GM04504 (cell line): ENCODE results near the gene GARIN6.
"Not testable (repeated sequence)": the region's sequence is repeated elsewhere in the genome, so short reads cannot be mapped to it uniquely, and the experiment has no call there.

Experiments
- DNase-seq: peaks from one replicate; pipeline ENCODE4 v3.0.0-alpha.2; 2012; ENCODE audit warnings: low read depth

The GARIN6 gene

GRCh38 chr12:99647453-99647852 is at the start of gene GARIN6:
Gene GARIN6, plus strand, starts transcription at chr12:99647753. Its CDS starts 422 bp downstream, at chr12:99648175.
- DNase-seq: no peak

GRCh38 chr12:99598785-99599184 is 48.8 kb upstream of the GARIN6 start:
- no peak for DNase-seq

DNA sequence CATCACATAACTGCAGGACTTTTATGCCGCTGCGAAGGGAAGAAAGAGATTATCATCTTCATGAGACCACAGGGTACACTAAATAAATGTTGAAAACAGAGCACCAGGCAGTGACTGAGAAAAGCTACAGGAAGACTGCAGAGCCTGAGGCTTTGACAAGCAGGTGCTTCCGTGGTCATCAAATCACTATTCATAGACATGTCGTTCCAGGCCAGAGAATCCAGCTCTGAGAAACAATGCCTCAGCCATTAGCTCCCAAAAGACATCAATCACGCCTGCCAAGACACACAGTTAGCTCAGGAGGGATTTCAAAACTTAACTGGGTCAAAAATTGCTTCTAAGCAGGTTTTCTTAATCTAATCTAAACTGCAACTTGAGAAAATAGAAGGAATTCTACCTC is 47.2 kb upstream of the GARIN6 start:
- no peak for DNase-seq

- DNase-seq: no peak
Observed at GRCh38 chr12:99609455-99610181, 37.9 kb upstream of the GARIN6 start.

- DNase-seq: no peak
Observed at GRCh38 chr12:99611117-99611516, 36.4 kb upstream of the GARIN6 start.

DNA sequence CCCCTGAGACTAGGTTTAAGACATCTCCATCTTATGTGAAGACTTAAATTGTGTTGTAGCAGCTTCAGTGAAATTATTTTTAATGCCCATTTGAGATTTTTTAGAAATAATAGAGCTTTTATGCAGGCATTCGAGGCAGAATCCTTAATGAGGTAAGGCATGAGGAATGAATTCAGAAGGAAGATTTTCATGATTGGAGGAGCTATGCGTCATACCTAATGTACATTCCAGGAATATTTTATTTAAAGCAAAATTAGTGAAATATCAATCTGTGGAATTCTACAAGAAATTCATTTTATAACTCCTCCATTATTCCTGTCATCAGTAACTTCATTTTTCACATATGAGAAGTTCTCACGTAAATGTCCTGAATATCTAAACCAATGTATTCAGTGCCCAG is 36.0 kb upstream of the GARIN6 start:
- DNase-seq: no peak

- no peak for DNase-seq
Observed at GRCh38 chr12:99618657-99619056, 28.9 kb upstream of the GARIN6 start.

DNA sequence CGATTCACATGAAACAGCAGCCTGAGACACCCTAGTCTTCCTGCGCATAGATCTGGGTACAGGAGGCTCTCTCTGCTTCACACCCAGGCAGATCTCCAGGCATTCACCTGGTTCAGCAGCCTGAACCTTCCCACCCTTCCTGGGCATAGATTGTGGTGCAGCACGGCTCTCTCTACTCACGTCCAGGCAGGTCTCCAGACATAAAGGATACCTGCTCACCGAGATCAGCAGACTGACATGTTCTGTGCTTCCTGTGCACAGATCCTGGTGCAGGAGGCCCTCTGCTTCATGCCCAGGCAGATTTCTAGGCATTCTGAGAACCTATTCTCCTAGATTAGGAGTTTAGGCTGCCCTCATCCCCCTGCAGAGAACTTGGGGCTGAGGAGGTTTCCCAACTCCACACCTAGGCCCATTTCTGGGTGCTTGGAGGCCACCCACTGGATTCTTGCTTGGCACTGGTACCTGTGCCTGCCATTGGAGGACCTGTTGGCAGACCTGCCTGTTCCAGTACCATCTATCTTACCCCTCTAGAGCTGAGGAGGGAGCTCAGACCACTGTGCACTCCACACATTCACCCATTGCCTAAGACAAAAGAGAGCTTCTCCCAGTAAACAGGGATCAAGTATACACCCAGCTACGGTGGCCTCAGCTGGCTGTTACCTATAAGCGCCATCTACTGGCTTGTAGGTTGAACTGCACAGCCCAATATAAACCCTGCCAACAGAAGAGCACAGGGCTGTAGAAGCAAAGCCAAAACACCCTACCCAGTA is 28.0 kb upstream of the GARIN6 start:
- peak; percentile 24 for DNase-seq

GRCh38 chr12:99620159-99620479 is 27.4 kb upstream of the GARIN6 start:
- DNase-seq: no peak

GRCh38 chr12:99624591-99624990 is 23.0 kb upstream of the GARIN6 start:
- DNase-seq: not testable (repeated sequence)

DNA sequence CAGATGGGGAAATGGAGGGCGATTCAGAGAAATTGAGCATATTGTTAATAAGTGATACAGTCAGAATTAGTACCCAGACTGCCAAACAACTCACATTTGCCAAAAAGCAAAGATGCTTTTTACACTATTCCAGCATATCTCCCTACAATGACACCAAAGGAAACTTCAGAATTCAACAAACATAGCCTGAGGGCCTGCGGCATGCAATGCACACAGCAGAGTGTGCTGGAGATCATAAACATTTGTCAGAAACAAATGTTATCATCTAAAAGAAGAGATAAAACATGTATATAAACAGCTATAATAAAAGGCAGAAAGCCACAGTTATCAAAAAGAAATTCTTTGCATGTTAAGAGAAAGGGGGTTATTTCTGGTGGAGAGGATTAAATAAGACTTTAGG is 20.1 kb upstream of the GARIN6 start:
- no peak for DNase-seq

DNA sequence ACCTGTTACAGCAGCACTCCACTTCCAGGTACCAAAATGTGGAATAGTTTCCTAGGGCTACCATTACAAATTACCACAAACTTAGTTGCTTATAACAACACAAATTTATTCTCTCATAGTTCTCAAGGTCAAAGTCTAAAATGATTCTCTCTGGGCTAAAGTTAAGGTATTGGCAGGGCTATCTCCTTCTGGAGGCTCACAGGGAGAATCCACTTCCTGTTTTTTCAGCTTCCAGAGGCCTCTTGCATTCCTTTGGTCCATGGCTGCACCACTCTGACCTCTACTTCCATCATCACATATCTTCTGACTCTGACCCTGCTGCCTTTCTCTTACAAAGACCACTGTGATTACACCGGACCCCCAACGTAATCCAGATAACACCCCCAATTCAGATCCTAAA is 2.9 kb upstream of the GARIN6 start:
- DNase-seq: no peak

- no peak for DNase-seq
Observed at GRCh38 chr12:99648183-99648582, 630 bp downstream of the GARIN6 start.

- no peak for DNase-seq
Observed at GRCh38 chr12:99649551-99649950, 2.0 kb downstream of the GARIN6 start.

DNA sequence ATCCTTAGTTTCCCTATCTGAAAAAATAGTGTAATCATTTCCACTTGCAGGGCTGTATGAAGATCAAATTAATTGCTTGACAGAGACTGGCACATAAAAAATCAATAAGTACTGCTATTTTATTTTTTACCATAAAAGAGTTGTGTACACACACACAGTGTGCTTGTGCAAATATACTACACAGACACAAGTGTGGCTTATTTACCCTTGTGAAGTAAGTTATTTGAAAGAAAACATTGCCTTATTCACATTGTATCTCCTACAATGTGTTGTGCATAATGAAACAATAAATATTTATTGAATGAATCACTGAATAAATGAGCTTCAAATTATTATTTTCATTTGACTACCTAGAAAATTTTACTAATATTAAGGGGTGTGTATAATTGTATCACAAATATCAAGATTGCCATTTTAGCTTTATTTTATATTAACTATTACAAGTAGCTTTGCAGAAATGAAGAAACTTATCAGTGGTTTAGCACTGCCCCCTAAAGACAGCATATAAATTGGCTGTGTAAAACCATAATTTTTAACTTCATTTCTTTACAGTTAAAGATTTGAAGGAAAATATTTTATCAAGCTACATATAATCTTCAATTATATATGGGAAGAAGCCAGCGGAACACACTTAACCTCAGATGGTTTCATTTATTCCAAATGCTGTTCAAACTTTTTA is 11.3 kb downstream of the GARIN6 start:
- DNase-seq: peak; percentile 4

DNA sequence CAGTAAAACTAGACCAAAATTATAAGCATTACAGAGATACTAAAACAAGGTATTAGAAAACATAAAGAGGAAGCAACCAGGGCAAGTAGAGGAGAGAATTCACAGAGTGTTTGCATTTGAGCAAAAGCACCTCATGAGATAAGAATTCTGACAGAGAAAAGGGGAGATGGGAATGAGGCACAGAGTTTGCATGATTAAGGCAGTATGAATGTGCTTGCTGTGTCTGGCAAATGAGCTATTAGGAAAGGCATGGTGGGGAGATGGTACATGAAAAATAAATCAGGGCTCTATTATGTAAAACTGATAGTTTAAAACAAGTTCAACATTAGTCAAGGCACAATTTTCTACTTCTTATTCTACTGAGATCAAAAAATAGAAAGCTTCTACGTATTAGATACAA is 23.1 kb downstream of the GARIN6 start:
- DNase-seq: peak; percentile 1

- DNase-seq: no peak
Observed at GRCh38 chr12:99680276-99680675, 32.7 kb downstream of the GARIN6 start.

DNA sequence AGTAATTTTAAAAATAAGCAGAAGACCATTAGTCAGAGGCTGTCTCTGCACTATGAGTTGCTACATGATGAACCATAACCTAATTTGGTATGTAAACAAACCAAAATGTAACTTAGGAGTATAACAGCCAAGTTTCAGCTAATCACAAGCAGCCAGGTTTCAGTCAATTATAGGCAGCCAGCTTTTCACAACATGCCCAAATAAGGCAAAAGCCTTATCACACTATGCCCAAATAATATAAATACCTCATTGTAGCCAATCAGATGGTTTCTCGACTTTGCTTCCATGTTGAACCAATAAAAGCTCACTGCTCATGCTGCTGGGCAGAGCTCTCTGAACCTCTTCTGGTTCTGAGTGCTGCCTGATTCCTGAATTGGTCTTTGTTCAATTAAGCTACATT is 38.6 kb downstream of the GARIN6 start:
- no peak for DNase-seq

GRCh38 chr12:99695050-99695449 is 47.5 kb downstream of the GARIN6 start:
- no peak for DNase-seq
